ENCODE data around the gene SOBP.

- TF ChIP-seq CTCF (IDR thresholded peaks at IDR 0.05 in 4 of 5, conservative IDR thresholded peaks at IDR 0.05 in 1 of 5) (no peak), POLR2A (IDR thresholded peaks at IDR 0.05) (no peak)
These were observed 110.2 kb downstream of the SOBP start for GRCh38 chr6:107600121-107600520.

Measured in gastrocnemius medialis (tissue), 4 donors.